PC-3 (cell line): Measurements from ENCODE around the gene UBA6. TPM values are rescaled to one million over a fixed set of nuclear protein-coding genes. Genes with fewer than 3 reads are reported as not detected.
A peak's percentile ranks its signal among the peaks of the same experiment; 100 is the strongest.

ENCODE experiments used
- ATAC-seq: fragments of 200-7000 bp; cut with Tn5 transposase; 2 replicates; pipeline ENCODE4 v1.9.1; 2020; ENCODE audit warnings: mild to moderate bottlenecking, moderate library complexity
- BruUV-seq: library from RNA; stranded (reverse); fragments of 400-500 nt; replicated peaks from 2 replicates; lab custom pipeline; 2021; lab: Mats Ljungman, UMichigan
- CTCF ChIA-PET: fragments of 300-600 bp; sonication (Branson Sonifier 250); formaldehyde crosslinking; loops from one replicate; lab custom pipeline; 2022; ENCODE audit warnings: antibody characterized with exemption; lab: Charles Lee
- POLR2A ChIA-PET: fragments of 300-600 bp; sonication (Branson Sonifier 250); formaldehyde crosslinking; loops from one replicate; lab custom pipeline; 2022; ENCODE audit warnings: antibody characterized with exemption; ENCODE audit not compliant: unreplicated experiment; lab: Charles Lee
- DNase-seq: peaks from one replicate; pipeline ENCODE4 v3.0.0-alpha.2; 2015
- H2AFZ ChIP-seq: fragments of 300-600 bp; sonication (generic); 2 replicates; pipeline ENCODE4 v1.6.0; 2016; ENCODE audit warnings: antibody characterized with exemption, low read length
- H3F3A ChIP-seq: fragments of 300-600 bp; sonication (generic); one replicate; pipeline ENCODE4 v1.6.0; 2017; ENCODE audit warnings: antibody characterized with exemption, low read length, control low read depth, mild to moderate bottlenecking; ENCODE audit not compliant: unreplicated experiment
- H3K27ac ChIP-seq: fragments of 300-600 bp; sonication (generic); 2 replicates; pipeline ENCODE4 v1.5.1; 2016; ENCODE audit warnings: mild to moderate bottlenecking, low read length
- H3K27me3 ChIP-seq: fragments of 300-600 bp; sonication (generic); 2 replicates; pipeline ENCODE4 v1.6.1; 2016; ENCODE audit warnings: low read length, mixed read lengths
- H3K36me3 ChIP-seq: fragments of 300-600 bp; sonication (generic); 2 replicates; pipeline ENCODE4 v1.6.1; 2016; ENCODE audit warnings: low read depth, mixed run types, low read length, mixed read lengths
- H3K4me1 ChIP-seq: fragments of 300-600 bp; sonication (generic); 2 replicates; pipeline ENCODE4 v1.5.1; 2016; ENCODE audit warnings: low read length; ENCODE audit not compliant: insufficient read depth
- H3K4me2 ChIP-seq: fragments of 300-600 bp; sonication (generic); 2 replicates; pipeline ENCODE4 v1.6.0; 2016; ENCODE audit warnings: low read length
- H3K4me3 ChIP-seq: fragments of 300-600 bp; sonication (generic); 2 replicates; pipeline ENCODE4 v1.5.1; 2016; ENCODE audit warnings: mild to moderate bottlenecking, low read length, mixed read lengths
- H3K79me2 ChIP-seq: fragments of 300-600 bp; sonication (generic); 2 replicates; pipeline ENCODE4 v1.6.1; 2017; ENCODE audit warnings: low read length, mixed read lengths
- H3K9ac ChIP-seq: fragments of 300-600 bp; sonication (generic); 2 replicates; pipeline ENCODE4 v1.6.0; 2016; ENCODE audit warnings: mild to moderate bottlenecking, low read length
- H3K9me2 ChIP-seq: fragments of 300-600 bp; sonication (generic); replicated peaks from 2 replicates; pipeline ENCODE4 v1.6.1; 2016; ENCODE audit warnings: mixed run types, low read length, mixed read lengths
- H3K9me3 ChIP-seq: fragments of 300-600 bp; sonication (generic); 2 replicates; pipeline ENCODE4 v1.6.1; 2016; ENCODE audit warnings: low read length, mixed read lengths
- H4K20me1 ChIP-seq: fragments of 300-600 bp; sonication (generic); 2 replicates; pipeline ENCODE4 v1.6.1; 2016; ENCODE audit warnings: low read length, mixed read lengths
- CTCF ChIP-seq: fragments of 300-600 bp; sonication (generic); conservative IDR thresholded peaks from 2 replicates; pipeline ENCODE4 v1.5.1; 2017; ENCODE audit warnings: antibody characterized with exemption, low read depth, mild to moderate bottlenecking, low read length
- EZH2 ChIP-seq: fragments of 300-600 bp; sonication (generic); IDR thresholded peaks from one replicate; pipeline ENCODE4 v1.6.1; 2017; ENCODE audit warnings: antibody characterized with exemption, mild to moderate bottlenecking, low read length; ENCODE audit not compliant: unreplicated experiment
- EZH2phosphoT487 ChIP-seq: fragments of 300-600 bp; sonication (generic); IDR thresholded peaks from 2 replicates; pipeline ENCODE4 v1.6.1; 2018; ENCODE audit warnings: mild to moderate bottlenecking, antibody characterized with exemption, low read length, borderline replicate concordance
- intact Hi-C: fragments of 100-400 bp; cut with micrococcal nuclease; formaldehyde crosslinking; loops from 2 replicates; pipeline ENCODE4 v1.9.0; 2023
- total RNA-seq: library from RNA; depleted of rRNA; stranded (reverse); fragments of >200 nt; gene quantifications from 2 replicates; pipeline ENCODE4 v1.2.3, GENCODE V29; 2014

Gene UBA6
- total RNA-seq, 1 experiment from 2014 or later: 94.6 TPM

GRCh38 chr4:67603310-67604028 is 97.5 kb downstream of the UBA6 start:
- Histone ChIP-seq H3K4me3 (no peak overlapping the region), H2AFZ (no peak overlapping the region), H3K79me2 (no peaks in the 10 kb centered on the region), H3K9me2 (no peaks in the 10 kb centered on the region), H3K4me2 (no peak overlapping the region), H3K27ac (no peak overlapping the region), H3K9ac (no peak overlapping the region), H3K9me3 (no peaks in the 10 kb centered on the region), H3K4me1 (no peaks in the 10 kb centered on the region), H3F3A (no peaks in the 10 kb centered on the region), H3K36me3 (no peaks in the 10 kb centered on the region), H4K20me1 (no peaks in the 10 kb centered on the region), H3K27me3 (no peaks in the 10 kb centered on the region)
- intact Hi-C loops: no loop called here
- ChIA-PET CTCF (no interaction called here), POLR2A (no interaction called here)
- ATAC-seq (peak; percentile 13; the same call in 1 of the 2 replicates), DNase-seq (no peak)
- TF ChIP-seq EZH2: no peak
- TF ChIP-seq CTCF: no peak
- no peak for TF ChIP-seq EZH2phosphoT487
- BruUV-seq: no TSS peak

GRCh38 chr4:67593741-67594175 is 107.2 kb downstream of the UBA6 start:
- H3K4me3 ChIP-seq: no peak overlapping the region
- H4K20me1 ChIP-seq: no peaks in the 10 kb centered on the region
- no peak overlapping the region for H2AFZ ChIP-seq
- intact Hi-C loops: no loop called here
- TF ChIP-seq EZH2 (no peak), CTCF (no peak), EZH2phosphoT487 (no peak)
- no TSS peak for BruUV-seq
- H3K27me3 ChIP-seq: 0 out of 2 replicates have a peak, but pooled peaks cover 3% of the 10 kb centered on the region
- POLR2A ChIA-PET: no interaction called here
- H3K36me3 ChIP-seq: no peaks in the 10 kb centered on the region
- ATAC-seq: no peak
- no peak overlapping the region for H3K9ac ChIP-seq
- H3K27ac ChIP-seq: no peak overlapping the region
- no peak overlapping the region for H3K4me2 ChIP-seq
- CTCF ChIA-PET: no interaction called here
- H3F3A ChIP-seq: no peaks in the 10 kb centered on the region
- no peak for DNase-seq
- H3K9me2 ChIP-seq: no peaks in the 10 kb centered on the region
- no peaks in the 10 kb centered on the region for H3K4me1 ChIP-seq
- H3K79me2 ChIP-seq: no peaks in the 10 kb centered on the region
- H3K9me3 ChIP-seq: no peaks in the 10 kb centered on the region

- intact Hi-C loops: no loop called here
- Histone ChIP-seq H3K9me3 (no peaks in the 10 kb centered on the region), H3K36me3 (no peaks in the 10 kb centered on the region), H2AFZ (no peak overlapping the region), H3K27ac (no peak overlapping the region), H3K9me2 (0 out of 2 replicates have a peak, but pooled peaks cover 3% of the 10 kb centered on the region), H4K20me1 (no peaks in the 10 kb centered on the region), H3K4me2 (no peak overlapping the region), H3K4me1 (no peaks in the 10 kb centered on the region), H3K4me3 (no peak overlapping the region), H3K27me3 (peaks cover 8% of the 10 kb centered on the region; the same call in 1 of the 2 replicates), H3K79me2 (no peaks in the 10 kb centered on the region), H3F3A (no peaks in the 10 kb centered on the region), H3K9ac (no peak overlapping the region)
- no peak for TF ChIP-seq CTCF
- TF ChIP-seq EZH2phosphoT487: no peak
- no peak for TF ChIP-seq EZH2
- ChIA-PET CTCF (interaction anchor here (0.6 kb wide), 1 partner anchor 179 kb away, joined by 3 read pairs; no protein-coding TSS in a partner anchor), POLR2A (no interaction called here)
- DNase-seq (no peak), ATAC-seq (no peak)
- BruUV-seq: no TSS peak
Observed at GRCh38 chr4:67587156-67587555, 113.8 kb downstream of the UBA6 start.
